HG03460 (cell line): ENCODE data around the gene FOXL2NB.

Experiments
- ATAC-seq: cut with Tn5 transposase; IDR thresholded peaks from one replicate; pipeline ENCODE4 v1.9.1; 2021; ENCODE audit not compliant: unreplicated experiment

Gene FOXL2NB

DNA sequence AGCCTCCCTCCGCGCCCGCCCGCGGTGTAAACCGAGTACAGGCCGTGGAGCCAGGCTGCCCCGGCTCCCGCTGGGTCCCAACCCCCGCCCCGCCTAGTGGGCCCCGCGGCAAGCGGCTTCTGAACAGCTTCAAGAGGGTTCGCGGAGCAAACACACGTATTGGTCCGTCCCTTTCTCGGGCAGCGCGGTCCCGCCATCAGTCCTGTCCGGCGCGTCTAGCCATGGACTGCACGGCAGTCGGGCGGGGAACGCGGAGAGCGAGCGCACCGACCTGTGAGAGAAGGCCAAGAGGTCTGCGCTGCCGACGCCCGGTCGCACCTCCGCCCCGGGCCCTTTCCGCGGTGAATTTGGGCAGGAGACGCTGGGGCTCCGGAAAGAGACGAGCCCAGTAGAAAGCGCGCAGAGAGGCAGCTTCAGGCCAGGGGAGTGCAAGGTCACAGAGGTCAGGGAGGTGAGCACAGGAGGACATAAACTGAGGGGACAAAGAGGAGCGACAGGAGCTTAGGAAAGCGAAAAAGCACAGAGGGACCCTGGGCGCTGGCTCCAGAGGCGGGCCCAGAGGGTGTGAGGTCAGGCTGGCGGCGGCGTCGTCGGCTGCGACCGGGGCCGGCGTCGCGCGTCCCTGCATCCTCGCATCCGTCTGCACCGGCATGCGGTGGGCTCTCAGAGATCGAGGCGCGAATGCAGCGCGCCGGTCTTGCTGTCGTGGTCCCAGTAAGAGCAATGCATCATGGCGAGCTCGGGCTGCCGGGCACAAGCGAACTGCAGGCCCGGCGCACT lies 1.9 kb upstream of the FOXL2NB start:
- no peak for ATAC-seq

DNA sequence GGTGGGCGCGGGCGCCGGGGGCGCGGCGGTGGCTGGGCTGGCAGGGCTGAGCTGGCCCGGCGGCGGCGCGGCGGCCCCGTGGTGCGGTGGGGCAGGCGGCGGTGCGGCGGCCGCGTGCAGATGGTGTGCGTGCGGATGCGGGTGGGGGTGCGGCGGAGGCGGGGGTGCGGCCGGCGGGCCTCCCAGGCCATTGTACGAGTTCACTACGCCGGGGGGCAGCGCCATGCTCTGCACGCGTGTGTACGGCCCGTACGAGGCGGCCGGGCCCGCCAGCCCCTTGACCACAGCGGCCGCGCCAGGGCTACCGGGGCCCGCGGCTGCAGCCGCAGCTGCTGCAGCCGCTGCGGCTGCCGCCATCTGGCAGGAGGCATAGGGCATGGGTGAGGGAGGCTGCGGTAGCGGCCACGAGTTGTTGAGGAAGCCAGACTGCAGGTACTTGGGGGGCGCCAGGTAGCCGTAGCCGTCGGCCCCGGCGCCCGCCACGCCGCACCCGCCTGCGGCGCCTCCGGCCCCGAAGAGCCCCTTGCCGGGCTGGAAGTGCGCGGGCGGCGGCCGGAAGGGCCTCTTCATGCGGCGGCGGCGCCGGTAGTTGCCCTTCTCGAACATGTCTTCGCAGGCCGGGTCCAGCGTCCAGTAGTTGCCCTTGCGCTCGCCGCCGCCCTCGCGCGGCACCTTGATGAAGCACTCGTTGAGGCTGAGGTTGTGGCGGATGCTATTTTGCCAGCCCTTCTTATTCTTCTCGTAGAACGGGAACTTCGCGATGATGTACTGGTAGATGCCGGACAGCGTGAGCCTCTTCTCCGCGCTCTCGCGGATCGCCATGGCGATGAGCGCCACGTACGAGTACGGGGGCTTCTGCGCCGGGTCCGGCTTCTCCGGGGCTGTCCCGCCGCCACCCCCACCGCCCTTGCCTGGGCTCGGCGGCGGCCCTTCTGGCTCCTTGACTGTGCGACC lies 1.0 kb upstream of the FOXL2NB start:
- ATAC-seq: no peak

DNA sequence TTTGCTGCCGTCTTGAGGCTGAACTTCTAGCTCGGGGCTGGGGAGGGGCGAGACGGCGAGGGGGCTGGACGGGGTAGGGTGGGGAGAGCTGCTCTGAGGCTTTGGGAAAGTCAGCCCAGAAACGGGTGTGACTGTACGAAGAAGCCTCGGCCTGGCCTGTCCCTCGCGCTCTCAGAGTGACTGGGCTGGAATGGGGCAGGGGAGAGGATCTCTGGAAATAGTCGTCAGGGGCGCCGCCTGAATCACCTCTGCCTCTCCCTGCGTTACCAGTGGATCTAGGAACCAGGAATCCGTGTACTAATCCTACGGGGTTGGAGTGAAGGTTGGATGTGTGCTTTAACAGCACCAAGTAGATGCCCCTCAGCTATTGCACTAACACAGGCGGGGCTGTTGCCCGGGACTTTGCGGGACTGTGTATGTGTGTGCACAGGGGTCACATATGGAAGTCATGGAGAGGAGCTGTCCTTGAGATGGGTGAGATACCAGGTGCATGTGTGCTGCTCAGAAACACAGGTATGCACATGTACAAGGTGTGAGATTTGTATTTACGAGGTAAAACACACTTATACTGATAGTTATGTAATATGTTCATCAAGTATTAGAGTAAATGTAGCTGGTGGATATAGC lies 591 bp downstream of the FOXL2NB start:
- ATAC-seq: no peak

DNA sequence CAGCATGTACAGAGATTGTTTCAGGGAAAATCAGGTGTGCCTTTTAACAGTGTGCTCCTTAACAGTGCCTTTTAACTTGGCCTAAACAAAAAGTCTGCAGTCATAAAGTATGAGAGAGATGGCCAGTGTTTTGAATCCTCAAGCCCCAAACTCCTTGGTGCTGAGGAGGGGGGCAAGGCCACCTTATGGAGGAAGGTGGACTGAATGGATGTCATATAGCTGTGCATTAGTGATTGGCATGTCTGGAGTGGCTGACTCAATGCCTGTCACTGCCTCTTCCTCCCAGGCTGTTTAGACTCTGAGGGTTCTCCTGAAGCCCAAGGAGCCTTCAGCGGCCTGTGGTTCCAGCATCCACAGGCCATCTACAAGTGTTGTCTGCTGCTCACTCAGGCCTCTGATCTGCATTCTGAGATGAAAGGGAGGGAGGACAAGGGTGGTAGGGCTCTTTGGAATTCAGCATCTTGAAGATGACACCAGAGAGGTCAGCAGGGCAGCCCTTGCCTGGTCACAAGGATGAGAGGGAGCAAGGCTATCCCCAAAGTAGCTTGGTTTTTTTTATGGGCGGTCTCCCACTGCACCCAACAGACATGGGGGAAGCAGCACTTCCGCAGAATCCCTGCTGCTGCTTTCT lies 1.5 kb downstream of the FOXL2NB start:
- ATAC-seq: no peak

DNA sequence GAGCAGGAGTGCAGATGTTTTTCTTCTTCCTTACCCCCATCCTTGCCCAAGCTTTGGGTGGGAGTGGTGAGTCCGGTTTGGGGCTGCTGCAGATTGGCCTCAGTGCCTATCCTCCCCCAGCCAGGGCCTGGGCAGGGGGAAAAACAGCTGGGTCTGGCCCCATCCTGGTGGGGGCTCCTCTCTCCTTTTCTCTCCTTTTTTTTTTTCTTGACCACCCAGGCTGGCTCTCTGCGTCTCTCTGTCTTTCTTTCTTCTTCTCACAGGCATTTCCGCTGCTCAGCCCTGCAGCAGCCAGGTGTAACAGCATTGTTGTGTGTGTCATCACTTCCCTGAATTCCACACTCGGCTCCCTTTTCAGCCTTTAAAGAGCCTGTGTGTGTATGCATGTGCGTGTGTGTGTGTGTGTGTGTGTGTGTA lies 2.0 kb downstream of the FOXL2NB start:
- no peak for ATAC-seq

DNA sequence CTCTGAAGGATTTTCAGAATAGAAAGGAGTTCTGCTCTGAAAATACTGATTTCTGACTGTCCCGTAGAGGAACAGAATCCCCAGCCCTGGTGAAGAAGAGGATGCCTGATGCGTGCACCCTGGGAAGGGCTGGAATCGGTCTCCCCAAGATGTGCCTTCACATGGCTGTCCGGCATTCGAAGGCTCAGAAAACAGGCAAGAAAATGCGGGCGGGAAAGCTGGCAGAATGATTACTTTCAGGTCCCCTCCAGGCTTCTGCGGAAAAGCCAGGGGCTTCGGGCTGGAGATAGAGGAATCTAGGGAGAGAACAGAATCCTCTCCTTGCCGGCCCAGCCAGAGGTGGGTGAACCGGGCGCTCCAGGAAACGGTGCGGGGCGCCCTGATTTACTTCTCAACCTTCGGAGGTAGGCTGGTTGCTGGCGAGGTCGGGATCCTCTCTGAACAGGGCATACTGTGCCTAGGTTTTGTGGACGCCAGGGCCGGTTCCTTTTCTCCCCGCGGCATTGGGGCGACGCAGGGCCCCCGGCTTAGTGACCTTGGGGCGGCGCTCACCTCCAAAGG lies 2.5 kb downstream of the FOXL2NB start:
- no peak for ATAC-seq

DNA sequence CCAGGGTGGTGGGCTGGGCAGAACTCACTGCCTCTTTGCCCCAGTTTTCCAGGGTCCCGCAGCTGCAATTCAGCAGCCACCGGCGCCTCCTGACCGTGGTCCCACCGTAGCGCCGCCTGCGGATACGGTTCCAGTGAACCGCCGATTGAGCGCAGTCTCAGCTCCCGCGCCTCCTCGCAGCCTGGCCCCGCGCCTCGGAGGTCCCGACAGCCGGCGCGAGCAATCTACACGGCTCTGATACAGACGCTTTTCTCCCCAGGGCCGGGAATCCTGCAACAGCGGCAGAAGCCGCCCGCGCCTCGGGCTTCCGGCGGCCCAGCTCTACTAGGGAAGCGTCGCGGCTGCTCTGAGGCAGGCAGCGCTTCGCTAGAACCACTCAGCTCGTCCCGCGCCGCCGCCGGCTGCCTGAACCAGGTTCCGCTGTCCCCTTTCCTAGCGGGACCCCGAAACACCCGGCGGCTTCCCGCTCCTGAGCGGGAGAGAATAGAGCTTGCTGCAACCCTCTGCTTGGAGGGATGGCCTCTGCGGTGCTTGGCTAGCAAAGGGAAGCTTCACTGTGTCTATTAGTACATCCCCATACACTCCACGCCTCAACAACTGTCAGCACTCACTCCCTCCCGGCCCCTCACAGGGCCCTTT lies 3.1 kb downstream of the FOXL2NB start:
- no peak for ATAC-seq

DNA sequence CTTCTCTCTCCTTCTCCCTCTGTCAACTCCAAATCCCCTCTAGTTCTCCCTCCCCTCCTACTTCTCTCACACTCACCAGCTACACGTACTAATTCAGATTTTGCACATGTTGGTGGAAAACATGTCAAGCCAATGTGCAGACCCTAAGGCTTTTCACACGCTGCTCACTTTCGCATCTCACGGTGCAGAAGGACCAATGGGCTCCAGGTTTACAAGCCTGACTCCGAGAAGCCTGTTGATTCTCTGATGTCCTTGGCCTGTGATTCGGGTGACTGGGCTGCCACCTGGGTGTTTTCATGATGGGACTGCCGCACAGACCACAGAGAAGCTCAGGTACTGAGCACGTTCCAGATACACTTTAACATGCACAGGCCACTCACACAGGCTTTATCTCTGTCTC lies 3.7 kb downstream of the FOXL2NB start:
- ATAC-seq: no peak

DNA sequence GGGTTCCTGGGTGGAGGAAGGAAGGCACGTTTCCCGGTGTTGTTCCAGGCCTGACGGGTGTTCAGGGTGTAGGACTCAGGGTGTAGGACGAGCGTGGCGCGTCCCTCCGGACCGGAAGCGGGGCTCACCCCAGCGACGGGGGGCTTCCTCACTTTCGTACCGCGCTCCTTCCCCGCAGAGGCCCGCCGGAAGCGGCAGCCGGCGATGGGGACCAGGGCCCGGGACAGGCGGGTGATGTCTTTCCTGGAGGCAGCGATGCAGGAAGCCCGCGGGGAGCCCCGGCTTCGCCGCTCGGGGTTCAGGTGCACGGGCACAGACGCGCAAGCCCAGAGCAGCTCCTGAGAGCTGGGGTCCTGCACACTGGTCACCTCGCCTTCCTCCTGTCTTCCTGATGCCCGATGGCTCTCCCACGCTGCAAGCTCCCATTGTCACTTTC lies 13.4 kb downstream of the FOXL2NB start:
- ATAC-seq: no peak

DNA sequence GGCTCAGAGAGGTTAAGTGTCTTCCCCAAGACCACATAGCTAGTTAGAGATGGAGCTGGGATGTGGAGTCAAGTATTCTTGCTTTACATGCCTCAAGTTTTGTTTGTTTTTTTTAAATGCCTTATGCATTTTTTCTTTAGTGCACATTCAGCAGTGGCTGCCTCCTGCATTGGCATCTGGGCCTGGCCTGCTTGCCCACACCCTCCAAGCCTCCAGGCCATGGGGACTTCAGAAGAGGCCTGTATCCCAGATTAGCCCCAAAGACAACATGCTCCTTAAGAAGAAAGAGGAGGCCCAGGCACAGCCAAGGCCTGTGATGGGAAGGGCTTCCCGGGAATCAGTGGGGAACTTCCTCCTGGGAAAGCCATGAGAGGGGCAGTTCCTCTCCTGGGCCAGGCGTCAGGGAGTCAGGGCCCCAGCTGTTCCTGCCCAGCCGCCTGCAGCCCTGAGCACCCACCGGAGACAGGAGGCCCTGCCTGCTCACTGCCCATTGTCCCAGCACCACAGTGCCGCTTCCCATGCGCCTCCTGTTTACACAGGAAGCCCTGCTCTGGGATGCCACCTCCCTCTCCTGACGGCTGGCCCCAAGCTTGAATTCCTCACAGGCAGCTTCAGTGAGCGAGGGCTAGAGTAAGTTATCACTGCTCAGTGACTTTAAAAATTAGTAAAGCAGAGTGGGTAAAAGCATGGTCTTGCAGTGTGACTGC lies 16.0 kb downstream of the FOXL2NB start:
- no peak for ATAC-seq

DNA sequence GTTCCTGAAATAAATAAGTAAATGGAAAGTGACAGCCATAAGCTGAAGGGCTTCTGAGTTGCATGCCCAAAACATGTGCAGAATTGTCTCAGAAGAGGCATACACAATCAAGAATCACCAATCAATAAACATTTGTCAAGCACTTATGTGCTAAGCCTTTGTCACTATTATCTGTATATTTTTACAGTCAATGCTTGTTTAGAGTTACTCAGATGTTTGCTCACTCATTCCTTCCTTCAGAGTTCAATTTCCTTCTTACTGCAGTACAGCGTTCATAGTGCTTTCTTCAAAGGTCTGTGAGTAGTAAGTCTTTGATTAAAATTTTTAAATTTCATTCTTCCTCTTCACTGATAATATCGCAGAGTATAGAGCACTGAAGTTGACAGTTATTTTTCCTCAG lies 17.2 kb downstream of the FOXL2NB start:
- ATAC-seq: no peak

DNA sequence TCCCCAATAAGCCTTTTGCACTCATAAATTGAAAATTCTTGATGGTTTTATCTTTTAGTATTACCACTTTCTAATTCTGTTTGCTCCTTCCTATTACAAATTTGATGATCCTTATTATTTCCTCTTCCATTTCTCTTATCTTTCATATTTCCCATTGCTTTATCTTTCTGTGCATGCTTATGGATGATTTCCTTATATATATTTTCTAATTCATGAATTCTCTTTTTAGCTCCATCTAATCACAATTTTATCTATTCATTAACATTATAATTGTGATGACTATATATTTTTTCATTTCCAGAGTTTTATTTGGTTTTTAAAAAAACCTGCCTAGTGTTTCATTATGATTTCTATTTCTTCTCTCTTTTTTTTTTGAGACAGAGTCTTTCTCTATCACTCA lies 17.9 kb downstream of the FOXL2NB start:
- ATAC-seq: no peak

DNA sequence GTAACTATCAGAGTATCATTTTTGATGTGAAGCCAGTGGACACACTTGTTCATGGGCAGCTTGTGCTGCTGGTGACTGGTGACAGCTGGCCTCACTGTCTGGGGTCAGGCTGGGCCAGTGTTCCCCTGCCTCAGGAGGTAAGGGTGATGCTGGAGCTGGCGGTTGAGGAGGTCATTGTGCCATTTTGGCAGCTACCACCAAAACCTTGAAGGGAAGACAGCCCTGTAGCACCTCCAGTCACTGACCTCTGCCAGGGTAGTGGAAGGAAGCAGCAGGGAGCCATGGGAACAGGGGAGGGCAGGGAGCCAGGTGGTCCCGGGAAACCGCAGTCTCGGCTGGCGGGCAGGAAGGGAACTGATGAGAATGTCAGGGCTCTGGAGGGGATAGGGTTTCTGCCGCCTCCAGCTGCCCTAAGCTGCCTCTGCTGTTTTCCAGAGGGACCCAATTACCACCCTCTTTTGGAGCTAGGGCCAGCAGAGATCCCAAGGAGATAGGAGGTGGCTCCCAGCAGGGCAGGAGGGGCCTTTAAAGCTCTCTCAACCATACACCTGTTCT lies 24.8 kb downstream of the FOXL2NB start:
- no peak for ATAC-seq

DNA sequence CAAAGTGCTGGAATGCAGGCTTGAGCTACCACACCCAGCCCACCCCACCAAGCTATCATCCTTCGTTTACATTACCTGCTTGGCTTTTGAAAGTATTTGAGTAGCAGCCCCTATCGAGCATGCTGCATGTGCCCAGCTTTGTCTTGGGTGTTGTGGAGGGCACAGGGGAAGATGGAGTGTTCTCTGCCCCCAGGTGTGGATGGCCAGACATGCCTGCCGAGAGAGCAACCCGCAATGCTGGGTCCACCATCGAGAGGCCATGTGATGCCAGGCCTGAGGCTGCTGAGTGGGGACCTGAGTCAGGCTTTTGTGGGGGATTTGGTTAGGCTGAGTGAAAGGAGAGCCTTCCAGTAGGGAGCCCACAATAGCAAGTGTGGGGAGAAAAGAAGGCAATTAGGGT lies 25.9 kb downstream of the FOXL2NB start:
- no peak for ATAC-seq

DNA sequence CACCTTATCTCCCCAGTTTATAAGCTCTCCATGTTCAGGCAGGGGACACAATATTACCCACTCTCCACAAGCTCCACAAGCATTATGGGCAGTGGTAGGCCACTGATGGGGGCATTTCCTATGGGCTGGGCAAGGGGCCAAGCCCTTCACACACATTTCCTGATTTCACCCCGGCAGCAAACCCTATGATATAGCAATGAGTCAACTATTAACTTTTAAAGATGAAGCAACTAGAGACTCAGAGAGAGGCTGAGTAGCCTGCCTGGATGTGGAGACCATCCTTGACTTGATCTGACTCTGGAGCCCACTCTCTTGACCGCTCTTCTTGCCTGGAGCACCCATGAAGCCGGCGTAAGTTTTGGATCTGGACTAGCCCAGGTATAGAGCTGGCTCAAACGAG lies 27.4 kb downstream of the FOXL2NB start:
- no peak for ATAC-seq

DNA sequence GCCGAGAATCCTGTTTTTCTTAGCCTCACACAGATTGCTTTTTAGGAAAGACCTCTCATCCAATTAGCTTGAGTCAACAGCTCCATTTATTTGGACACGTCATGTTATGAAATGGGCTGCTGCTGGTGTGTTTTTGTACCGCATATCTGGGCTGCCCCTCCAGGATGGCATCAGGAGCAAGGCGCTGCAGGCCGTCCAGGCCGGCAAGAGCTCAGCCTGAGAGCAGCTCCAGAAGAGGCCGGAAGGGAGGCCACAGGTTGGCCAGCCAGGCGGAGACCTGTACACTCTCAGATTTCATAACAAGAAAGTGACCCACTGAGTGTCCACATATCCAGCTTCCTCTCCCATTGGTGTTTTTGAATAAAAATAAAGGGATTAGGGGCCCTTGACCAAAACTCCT lies 28.3 kb downstream of the FOXL2NB start:
- no peak for ATAC-seq

DNA sequence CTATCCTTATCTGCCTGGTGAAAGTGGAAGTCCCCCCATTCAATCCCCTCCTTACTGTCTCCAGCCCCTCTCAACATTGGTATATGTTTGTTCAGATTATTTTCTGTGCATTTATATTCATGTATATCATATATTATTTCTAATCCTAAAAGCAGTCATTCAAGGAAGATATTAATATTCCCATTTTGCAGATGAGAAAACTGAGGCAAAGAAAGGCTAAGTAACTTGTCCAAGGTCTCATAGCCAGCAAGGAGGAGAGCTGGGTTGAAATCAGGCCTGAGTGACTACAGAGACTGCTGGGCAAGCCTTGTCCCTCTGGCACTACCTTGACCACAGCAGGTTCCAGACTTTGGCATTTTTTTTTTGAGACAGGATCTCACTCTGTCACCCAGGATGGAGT lies 29.0 kb downstream of the FOXL2NB start:
- ATAC-seq: no peak

DNA sequence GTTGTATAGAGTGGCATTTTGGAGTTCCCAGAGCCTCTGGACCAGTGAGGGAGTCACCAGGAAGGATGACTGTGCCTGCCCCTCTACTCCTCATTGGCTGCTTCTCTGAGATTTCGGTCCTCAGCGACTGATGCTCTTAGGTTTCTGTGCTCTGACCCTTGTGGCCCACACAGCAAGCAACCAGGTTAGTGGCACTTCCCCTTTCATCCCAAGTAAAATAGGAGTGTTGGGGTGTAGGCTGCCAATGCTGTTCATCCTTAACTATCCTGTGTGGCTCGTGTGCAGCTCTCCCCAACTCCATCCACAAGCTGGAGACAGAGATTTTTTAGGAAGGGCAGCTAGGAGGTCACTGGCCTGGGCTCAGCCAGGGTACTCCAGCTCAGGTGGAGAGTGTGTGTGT lies 37.8 kb downstream of the FOXL2NB start:
- ATAC-seq: no peak

DNA sequence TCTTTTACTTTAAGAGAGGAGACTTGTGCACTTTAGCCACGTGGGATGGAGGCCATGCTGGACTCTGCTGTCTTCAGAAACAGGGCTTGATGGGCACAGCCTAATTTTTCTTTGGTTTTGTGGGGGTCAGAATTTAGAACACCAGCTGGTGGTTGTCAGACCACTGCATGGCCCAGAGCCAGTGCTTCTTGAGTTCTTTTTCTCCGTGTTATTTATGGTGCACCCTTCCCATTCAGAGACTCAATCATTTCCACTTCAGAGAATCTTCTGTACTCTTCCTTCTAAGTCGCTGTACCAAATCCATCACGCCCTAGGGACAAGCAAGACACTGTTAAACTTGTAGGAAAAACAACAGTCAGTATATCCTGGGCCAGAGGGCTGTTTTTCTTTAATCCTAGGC lies 38.9 kb downstream of the FOXL2NB start:
- no peak for ATAC-seq
